Osteocyte (in vitro differentiated cells): Measurements from ENCODE around the gene UBN1. TPM values are rescaled to one million over a fixed set of nuclear protein-coding genes. Genes with fewer than 3 reads are reported as not detected.

Experiments used
- DNase-seq: peaks from one replicate; pipeline ENCODE4 v3.0.0; 2021; ENCODE audit warnings: mixed read lengths; ENCODE audit not compliant: unreplicated experiment; ENCODE audit errors: extremely low spot score
- H3K27ac Mint-ChIP-seq: one replicate; pipeline ENCODE4 v1.8.0; 2021; ENCODE audit warnings: mild to moderate bottlenecking, mixed read lengths; ENCODE audit not compliant: unreplicated experiment
- H3K27me3 Mint-ChIP-seq: one replicate; pipeline ENCODE4 v1.8.0; 2021; ENCODE audit warnings: mixed read lengths; ENCODE audit not compliant: unreplicated experiment
- H3K36me3 Mint-ChIP-seq: one replicate; pipeline ENCODE4 v1.8.0; 2021; ENCODE audit warnings: mixed read lengths; ENCODE audit not compliant: unreplicated experiment
- H3K4me1 Mint-ChIP-seq: one replicate; pipeline ENCODE4 v1.8.0; 2021; ENCODE audit warnings: mixed read lengths; ENCODE audit not compliant: unreplicated experiment
- H3K4me3 Mint-ChIP-seq: one replicate; pipeline ENCODE4 v1.8.0; 2021; ENCODE audit warnings: mild to moderate bottlenecking, moderate library complexity, mixed read lengths; ENCODE audit not compliant: unreplicated experiment
- H3K9me3 Mint-ChIP-seq: one replicate; pipeline ENCODE4 v1.8.0; 2021; ENCODE audit warnings: mixed read lengths; ENCODE audit not compliant: unreplicated experiment
- total RNA-seq: library from RNA; stranded (reverse); gene quantifications from 2 replicates; pipeline ENCODE4 v1.2.1, GENCODE V29; 2021
- TF ChIP-seq, protein P1 (sequence below): fragments of 200-600 bp; sonication (generic); IDR thresholded peaks from 2 replicates; pipeline ENCODE4 v1.5.0; 2021; ENCODE audit warnings: antibody characterized with exemption, mild to moderate bottlenecking, moderate library complexity

UBN1 gene
- total RNA-seq, 1 donor from 2014 or later, result 50.8 TPM

- Mint-ChIP-seq H3K4me3 (no peak overlapping the region), H3K4me1 (peaks cover 10% of the 10 kb centered on the region), H3K9me3 (peaks cover 6% of the 10 kb centered on the region), H3K36me3 (peaks cover 6% of the 10 kb centered on the region), H3K27me3 (peaks cover 2% of the 10 kb centered on the region), H3K27ac (no peak overlapping the region)
- no peak for DNase-seq
- TF ChIP-seq, protein P1, sequence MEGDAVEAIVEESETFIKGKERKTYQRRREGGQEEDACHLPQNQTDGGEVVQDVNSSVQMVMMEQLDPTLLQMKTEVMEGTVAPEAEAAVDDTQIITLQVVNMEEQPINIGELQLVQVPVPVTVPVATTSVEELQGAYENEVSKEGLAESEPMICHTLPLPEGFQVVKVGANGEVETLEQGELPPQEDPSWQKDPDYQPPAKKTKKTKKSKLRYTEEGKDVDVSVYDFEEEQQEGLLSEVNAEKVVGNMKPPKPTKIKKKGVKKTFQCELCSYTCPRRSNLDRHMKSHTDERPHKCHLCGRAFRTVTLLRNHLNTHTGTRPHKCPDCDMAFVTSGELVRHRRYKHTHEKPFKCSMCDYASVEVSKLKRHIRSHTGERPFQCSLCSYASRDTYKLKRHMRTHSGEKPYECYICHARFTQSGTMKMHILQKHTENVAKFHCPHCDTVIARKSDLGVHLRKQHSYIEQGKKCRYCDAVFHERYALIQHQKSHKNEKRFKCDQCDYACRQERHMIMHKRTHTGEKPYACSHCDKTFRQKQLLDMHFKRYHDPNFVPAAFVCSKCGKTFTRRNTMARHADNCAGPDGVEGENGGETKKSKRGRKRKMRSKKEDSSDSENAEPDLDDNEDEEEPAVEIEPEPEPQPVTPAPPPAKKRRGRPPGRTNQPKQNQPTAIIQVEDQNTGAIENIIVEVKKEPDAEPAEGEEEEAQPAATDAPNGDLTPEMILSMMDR, result no peak
Observed at GRCh38 chr16:4924593-4925292, 77.5 kb downstream of the UBN1 start.

DNA sequence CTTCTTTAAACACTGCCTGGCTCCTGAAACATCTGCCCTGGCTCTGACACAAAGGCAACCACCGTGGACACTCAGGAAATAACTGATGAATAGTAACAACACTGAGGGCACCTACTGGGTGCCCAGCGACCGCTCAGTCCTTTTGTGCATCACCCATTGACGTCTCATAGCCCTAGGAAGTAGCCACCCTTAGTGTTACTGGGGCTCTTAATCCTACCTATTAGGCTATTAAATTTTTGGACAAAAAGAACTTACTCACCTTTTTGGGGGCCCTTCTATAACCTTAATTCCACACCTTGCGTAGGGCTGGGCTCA is 78.0 kb downstream of the UBN1 start:
- TF ChIP-seq, protein P1, result no peak
- H3K4me1 Mint-ChIP-seq, result peaks cover 10% of the 10 kb centered on the region
- H3K36me3 Mint-ChIP-seq, result peaks cover 6% of the 10 kb centered on the region
- H3K4me3 Mint-ChIP-seq, result no peak overlapping the region
- DNase-seq, result no peak
- H3K27me3 Mint-ChIP-seq, result peaks cover 6% of the 10 kb centered on the region
- H3K27ac Mint-ChIP-seq, result no peak overlapping the region
- H3K9me3 Mint-ChIP-seq, result peaks cover 6% of the 10 kb centered on the region

DNA sequence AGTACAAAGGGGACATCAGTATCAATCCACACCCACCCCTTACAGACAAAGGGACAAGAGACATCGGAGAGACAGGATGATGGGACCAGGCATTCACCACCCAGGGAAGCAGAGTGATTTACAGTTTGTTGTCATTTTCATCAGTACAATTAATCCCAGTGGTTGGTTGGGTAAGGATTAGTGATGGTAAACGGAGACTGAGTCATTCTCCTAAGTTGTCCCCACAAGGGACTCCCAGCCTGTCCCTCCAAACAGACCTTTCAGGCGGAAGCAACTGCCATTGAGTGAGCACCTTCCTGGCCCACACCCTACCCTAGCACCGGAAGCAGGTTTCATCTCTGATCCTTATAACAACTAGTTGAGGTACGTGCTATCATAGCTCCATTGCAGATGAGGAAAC is 78.5 kb downstream of the UBN1 start:
- H3K27me3 Mint-ChIP-seq, result peaks cover 10% of the 10 kb centered on the region
- peaks cover 10% of the 10 kb centered on the region for H3K4me1 Mint-ChIP-seq
- H3K27ac Mint-ChIP-seq, result no peak overlapping the region
- no peak for DNase-seq
- H3K36me3 Mint-ChIP-seq, result peaks cover 6% of the 10 kb centered on the region
- H3K9me3 Mint-ChIP-seq, result peaks cover 6% of the 10 kb centered on the region
- TF ChIP-seq, protein P1, result no peak
- no peak overlapping the region for H3K4me3 Mint-ChIP-seq

DNA sequence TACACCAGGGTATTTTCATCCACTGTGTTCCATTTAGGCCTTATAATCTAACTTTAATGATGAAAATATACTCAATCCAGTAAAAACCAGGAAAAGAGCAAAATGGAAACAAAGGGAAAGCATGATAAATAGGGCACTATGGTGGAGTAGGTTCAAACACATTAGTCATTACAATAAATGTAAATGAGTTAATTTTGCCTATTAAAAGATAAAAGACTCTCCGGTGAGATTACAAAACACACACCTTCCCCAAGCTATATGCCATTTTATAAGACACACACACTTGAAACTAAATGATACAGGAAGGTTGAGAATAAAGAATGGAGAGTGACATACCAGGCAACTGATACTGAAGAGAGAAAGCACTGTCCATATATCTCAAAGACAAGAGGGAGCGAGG is 79.6 kb downstream of the UBN1 start:
- no peak overlapping the region for H3K27ac Mint-ChIP-seq
- no peak for DNase-seq
- TF ChIP-seq, protein P1, result no peak
- H3K4me3 Mint-ChIP-seq, result no peak overlapping the region
- peaks cover 6% of the 10 kb centered on the region for H3K9me3 Mint-ChIP-seq
- H3K27me3 Mint-ChIP-seq, result peaks cover 11% of the 10 kb centered on the region
- peaks cover 10% of the 10 kb centered on the region for H3K4me1 Mint-ChIP-seq
- H3K36me3 Mint-ChIP-seq, result peaks cover 6% of the 10 kb centered on the region

- Mint-ChIP-seq H3K4me1 (peaks cover 10% of the 10 kb centered on the region), H3K27me3 (peaks cover 11% of the 10 kb centered on the region), H3K36me3 (peaks cover 6% of the 10 kb centered on the region), H3K4me3 (no peak overlapping the region), H3K9me3 (peaks cover 6% of the 10 kb centered on the region), H3K27ac (no peak overlapping the region)
- DNase-seq, result no peak
- TF ChIP-seq, protein P1, result no peak
Observed at GRCh38 chr16:4927661-4928060, 80.4 kb downstream of the UBN1 start.
